Measurements from ENCODE around the gene C12orf42.

C12orf42 gene

GRCh38 chr12:103495469-103496456, at the start of gene C12orf42:
TSS of gene C12orf42 (minus strand) at chr12:103495968. CDS start at chr12:103478426, 17,542 bp downstream.
- peak within 1 kb of the TSS; percentile 40 for H3K4me3 ChIP-seq (ENCODE audit: low read depth, low read length)

- no peak overlapping the region for H3K4me3 ChIP-seq (ENCODE audit: low read depth, low read length)
These were observed 46.3 kb upstream of the C12orf42 start for GRCh38 chr12:103542078-103542477.

GRCh38 chr12:103540319-103540718, 44.6 kb upstream of the C12orf42 start:
- H3K4me3 ChIP-seq (ENCODE audit: low read depth, low read length): no peak overlapping the region

- H3K4me3 ChIP-seq (ENCODE audit: low read depth, low read length): no peak overlapping the region
These were observed 42.6 kb upstream of the C12orf42 start for GRCh38 chr12:103538397-103538796.

GRCh38 chr12:103530307-103531066, 34.7 kb upstream of the C12orf42 start:
- no peak overlapping the region for H3K4me3 ChIP-seq (ENCODE audit: low read depth, low read length)

- H3K4me3 ChIP-seq (ENCODE audit: low read depth, low read length): no peak overlapping the region
These were observed 33.5 kb upstream of the C12orf42 start for GRCh38 chr12:103529306-103529705.

GRCh38 chr12:103524238-103524875, 28.6 kb upstream of the C12orf42 start:
- no peak overlapping the region for H3K4me3 ChIP-seq (ENCODE audit: low read depth, low read length)

DNA sequence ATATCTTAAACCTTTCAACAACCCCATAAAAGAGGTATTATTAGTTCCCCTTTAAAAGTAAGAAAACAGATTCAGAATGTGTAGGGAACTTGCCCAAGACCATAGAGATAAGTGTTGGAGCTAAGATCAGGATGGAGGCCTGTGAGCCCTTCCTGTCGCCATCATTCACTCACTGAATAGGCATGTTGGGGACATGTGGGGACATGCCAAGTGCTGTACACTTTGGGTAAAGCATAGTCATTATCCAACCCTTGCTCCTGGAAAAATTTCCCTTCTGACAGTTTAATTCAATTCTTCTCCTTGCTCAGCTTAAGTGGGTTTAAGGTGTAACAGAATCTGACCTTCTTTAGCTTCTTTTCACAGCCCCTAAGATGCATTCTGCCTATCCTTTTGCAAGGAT, 28.0 kb upstream of the C12orf42 start:
- no peak overlapping the region for H3K4me3 ChIP-seq (ENCODE audit: low read depth, low read length)

DNA sequence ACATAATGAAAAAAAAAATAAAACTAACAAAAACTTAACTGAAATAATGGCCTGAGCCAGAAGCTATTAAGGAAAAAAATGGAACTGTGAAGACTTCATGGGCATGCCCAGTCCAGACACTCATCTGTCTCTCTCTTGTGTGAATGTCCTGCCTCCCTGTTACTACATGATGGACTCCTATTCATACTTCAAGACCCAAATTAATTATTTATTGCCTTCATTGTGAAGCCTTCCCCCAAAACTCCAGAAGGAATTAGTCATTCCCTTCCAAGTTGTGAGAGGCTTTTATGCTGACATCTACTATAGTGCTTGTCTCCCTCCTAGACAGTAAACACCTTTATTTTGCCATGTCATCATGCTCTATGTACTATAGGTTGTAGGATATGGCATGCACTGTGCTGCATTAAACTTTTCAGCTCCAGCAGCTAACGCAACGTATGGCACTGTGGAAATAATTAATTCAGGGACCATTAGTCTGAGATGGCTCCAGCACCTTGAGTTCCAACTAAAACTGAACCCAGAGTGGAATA, 25.0 kb upstream of the C12orf42 start:
- no peak overlapping the region for H3K4me3 ChIP-seq (ENCODE audit: low read depth, low read length)

GRCh38 chr12:103519632-103520031, 23.9 kb upstream of the C12orf42 start:
- H3K4me3 ChIP-seq (ENCODE audit: low read depth, low read length): no peak overlapping the region

GRCh38 chr12:103518899-103519298, 23.1 kb upstream of the C12orf42 start:
- H3K4me3 ChIP-seq (ENCODE audit: low read depth, low read length): no peak overlapping the region

GRCh38 chr12:103517161-103517560, 21.4 kb upstream of the C12orf42 start:
- no peak overlapping the region for H3K4me3 ChIP-seq (ENCODE audit: low read depth, low read length)

DNA sequence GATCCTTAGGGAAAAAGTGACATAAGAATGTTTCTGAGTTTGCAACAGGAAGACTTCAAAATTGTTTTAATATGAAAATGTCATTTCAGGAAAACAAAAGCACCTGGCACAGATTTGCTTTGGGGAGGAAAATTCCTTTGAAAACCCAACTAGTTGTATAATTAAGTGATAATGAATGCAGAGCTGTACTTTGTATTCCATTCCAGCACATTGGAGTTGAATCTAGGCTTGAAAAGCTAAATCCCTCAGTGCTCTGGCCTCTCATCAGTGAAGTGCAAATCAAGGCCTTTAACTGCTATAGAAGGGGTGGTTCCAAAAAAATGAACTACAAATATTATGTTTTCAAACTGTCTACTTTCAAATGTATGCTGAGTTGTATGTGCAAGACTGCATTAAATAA, 19.6 kb upstream of the C12orf42 start:
- H3K4me3 ChIP-seq (ENCODE audit: low read depth, low read length): no peak overlapping the region

DNA sequence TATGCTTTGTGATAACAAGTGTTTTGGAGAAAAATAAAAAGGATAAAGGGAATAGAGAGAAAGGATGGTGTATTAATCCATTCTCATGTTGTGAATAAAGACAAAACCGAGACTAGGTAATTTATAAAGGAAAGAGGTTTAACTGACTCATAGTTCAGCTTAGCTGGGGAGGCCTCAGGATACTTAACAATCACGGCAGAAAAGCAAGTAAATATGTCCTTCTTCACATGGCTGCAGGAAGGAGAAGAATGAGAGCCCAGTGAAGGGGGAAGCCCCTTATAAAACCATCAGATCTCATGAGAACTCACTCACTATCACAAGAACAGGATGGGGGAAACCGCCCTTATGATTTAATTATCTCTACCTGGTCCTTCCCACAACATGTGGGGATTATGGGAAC, 18.1 kb upstream of the C12orf42 start:
- no peak overlapping the region for H3K4me3 ChIP-seq (ENCODE audit: low read depth, low read length)

GRCh38 chr12:103505371-103506236, 9.8 kb upstream of the C12orf42 start:
- H3K4me3 ChIP-seq (ENCODE audit: low read depth, low read length): no peak overlapping the region

GRCh38 chr12:103504606-103505005, 8.8 kb upstream of the C12orf42 start:
- H3K4me3 ChIP-seq (ENCODE audit: low read depth, low read length): no peak overlapping the region

GRCh38 chr12:103503546-103504480, 8.0 kb upstream of the C12orf42 start:
- H3K4me3 ChIP-seq (ENCODE audit: low read depth, low read length): no peak overlapping the region

GRCh38 chr12:103501447-103501846, 5.7 kb upstream of the C12orf42 start:
- H3K4me3 ChIP-seq (ENCODE audit: low read depth, low read length): no peak overlapping the region

DNA sequence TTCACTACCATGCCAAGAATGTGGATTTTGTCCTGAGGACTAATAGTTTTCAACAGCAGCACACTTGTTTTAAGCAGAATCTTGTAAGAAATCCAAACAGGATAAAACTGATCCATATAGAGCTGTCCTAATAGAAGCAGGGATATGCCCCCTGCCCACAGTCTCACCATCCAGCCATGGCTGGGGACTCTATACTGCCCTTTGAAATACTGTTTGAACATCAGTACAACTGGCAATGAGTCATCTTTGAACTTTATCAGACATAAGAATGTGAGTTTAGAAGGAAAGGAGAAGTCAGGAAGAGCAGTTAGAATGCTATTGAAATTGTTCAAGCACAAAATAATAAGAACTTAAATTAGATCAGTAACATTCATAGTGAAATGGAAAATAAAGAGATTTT, 3.8 kb upstream of the C12orf42 start:
- H3K4me3 ChIP-seq (ENCODE audit: low read depth, low read length): no peak overlapping the region
